ENCODE measurements around the gene NADSYN1. TPM values are rescaled to one million over a fixed set of nuclear protein-coding genes. Genes with fewer than 3 reads are reported as not detected.
"Not testable (repeated sequence)": the region's sequence is repeated elsewhere in the genome, so short reads cannot be mapped to it uniquely, and the experiment has no call there.

Gene NADSYN1
- total RNA-seq, 6 donors from 2014 or later, result 46.8 to 248 (median 79.5) TPM

DNA sequence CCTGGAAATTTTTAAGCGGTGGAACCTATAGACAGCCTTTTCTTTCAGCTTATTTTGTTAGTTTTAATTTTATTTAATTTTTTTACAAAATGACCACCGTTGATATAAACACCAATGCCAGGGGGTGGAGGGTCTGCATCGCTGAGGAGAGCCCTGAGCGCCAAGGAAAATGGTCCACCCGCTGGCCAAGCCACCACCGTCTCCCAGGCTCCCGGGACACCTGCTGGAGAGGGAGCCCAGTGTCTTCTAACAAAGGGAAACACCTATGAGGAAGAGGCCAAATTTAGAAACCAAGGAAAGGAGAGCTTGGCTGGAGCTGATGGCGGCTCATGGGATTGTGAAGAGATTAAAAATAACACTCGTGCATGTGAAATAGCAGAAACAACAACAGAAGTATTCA, 84.5 kb downstream of the NADSYN1 start:
- no peak overlapping the region for H3K4me3 ChIP-seq

DNA sequence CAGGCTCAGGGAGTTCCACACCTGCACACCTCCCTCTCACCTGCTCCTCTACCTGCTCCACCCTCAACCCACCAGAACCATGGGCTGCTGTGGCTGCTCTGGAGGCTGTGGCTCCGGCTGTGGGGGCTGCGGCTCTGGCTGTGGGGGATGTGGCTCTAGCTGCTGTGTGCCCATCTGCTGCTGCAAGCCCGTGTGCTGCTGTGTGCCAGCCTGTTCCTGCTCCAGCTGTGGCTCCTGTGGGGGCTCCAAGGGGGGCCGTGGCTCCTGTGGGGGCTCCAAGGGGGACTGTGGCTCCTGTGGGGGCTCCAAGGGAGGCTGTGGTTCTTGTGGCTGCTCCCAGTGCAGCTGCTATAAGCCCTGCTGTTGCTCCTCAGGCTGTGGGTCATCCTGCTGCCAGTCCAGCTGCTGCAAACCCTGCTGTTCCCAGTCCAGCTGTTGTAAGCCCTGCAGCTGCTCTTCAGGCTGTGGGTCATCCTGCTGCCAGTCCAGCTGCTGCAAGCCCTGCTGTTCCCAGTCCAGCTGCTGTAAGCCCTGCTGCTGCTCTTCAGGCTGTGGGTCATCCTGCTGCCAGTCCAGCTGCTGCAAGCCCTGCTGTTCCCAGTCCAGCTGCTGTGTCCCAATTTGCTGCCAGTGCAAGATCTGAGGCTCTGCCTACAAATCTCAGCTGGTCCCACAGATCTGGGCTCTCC, 85.1 kb downstream of the NADSYN1 start, which contains the start of gene KRTAP5-8:
Gene KRTAP5-8, plus strand, starts transcription at position 49 of the 689 bp plus-strand sequence. Its CDS starts 31 bp downstream, at position 80.
- H3K27ac ChIP-seq; H3K4me1 ChIP-seq; H3K36me3 ChIP-seq; H3K9me3 ChIP-seq; H3K27me3 ChIP-seq; H3K4me3 ChIP-seq; ATAC-seq (ENCODE audit: low FRiP score in 2 of 2): not testable (repeated sequence)
- 60% methylated on average over 1 of the region's 4 CpGs; no CpG with 5 or more reads in 1 of the 2 donors for WGBS, 2 donors
- peak in 1 of 2 donors; percentile 50 for DNase-seq

More for the DNA sequence above, 84.5 kb downstream of the NADSYN1 start:
- no peaks in the 10 kb centered on the region for H3K4me1 ChIP-seq
- DNase-seq (no peak), ATAC-seq (ENCODE audit: low FRiP score in 2 of 2) (no peak)
- TF ChIP-seq, protein P1, sequence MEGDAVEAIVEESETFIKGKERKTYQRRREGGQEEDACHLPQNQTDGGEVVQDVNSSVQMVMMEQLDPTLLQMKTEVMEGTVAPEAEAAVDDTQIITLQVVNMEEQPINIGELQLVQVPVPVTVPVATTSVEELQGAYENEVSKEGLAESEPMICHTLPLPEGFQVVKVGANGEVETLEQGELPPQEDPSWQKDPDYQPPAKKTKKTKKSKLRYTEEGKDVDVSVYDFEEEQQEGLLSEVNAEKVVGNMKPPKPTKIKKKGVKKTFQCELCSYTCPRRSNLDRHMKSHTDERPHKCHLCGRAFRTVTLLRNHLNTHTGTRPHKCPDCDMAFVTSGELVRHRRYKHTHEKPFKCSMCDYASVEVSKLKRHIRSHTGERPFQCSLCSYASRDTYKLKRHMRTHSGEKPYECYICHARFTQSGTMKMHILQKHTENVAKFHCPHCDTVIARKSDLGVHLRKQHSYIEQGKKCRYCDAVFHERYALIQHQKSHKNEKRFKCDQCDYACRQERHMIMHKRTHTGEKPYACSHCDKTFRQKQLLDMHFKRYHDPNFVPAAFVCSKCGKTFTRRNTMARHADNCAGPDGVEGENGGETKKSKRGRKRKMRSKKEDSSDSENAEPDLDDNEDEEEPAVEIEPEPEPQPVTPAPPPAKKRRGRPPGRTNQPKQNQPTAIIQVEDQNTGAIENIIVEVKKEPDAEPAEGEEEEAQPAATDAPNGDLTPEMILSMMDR (IDR thresholded peaks at IDR 0.05), result no peak
- TF ChIP-seq POLR2AphosphoS5 (IDR thresholded peaks at IDR 0.05) (no peak), EP300 (IDR thresholded peaks at IDR 0.05) (no peak), POLR2A (IDR thresholded peaks at IDR 0.05) (no peak)
- H3K9me3 ChIP-seq, result no peaks in the 10 kb centered on the region
- no peaks in the 10 kb centered on the region for H3K27me3 ChIP-seq
- H3K27ac ChIP-seq, result no peak overlapping the region
- 88 to 93% methylated on average over 9 of the region's 9 CpGs for WGBS, 2 donors
- no peaks in the 10 kb centered on the region for H3K36me3 ChIP-seq

DNA sequence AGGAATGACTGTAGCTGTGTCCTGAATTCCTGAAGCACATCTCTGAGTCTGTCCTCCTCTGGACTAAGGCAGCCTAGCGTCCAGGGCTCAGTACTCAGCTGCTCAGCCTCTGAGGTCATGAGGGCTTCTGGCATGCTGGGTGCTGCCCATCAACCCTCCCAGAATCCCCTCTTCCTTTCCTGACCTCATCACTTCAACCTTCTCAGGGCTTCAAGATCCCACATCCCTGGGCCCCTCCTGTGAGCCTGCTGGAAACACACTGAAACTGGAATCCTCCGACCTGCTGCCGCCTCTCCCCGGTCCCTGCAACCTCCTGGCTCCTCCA, 85.6 kb downstream of the NADSYN1 start:
- TF ChIP-seq, protein P1 (IDR thresholded peaks at IDR 0.05), result no peak
- TF ChIP-seq POLR2A (IDR thresholded peaks at IDR 0.05) (no peak), POLR2AphosphoS5 (IDR thresholded peaks at IDR 0.05) (no peak), EP300 (IDR thresholded peaks at IDR 0.05) (no peak)
- no peaks in the 10 kb centered on the region for H3K27me3 ChIP-seq
- peak in 1 of 2 donors; percentile 11 for ATAC-seq (ENCODE audit: low FRiP score in 2 of 2)
- H3K4me3 ChIP-seq, result no peak overlapping the region
- H3K36me3 ChIP-seq, result no peaks in the 10 kb centered on the region
- H3K27ac ChIP-seq, result no peak overlapping the region
- H3K4me1 ChIP-seq, result no peaks in the 10 kb centered on the region
- WGBS, 2 donors, result 88 to 95% methylated on average over 4 of the region's 4 CpGs
- H3K9me3 ChIP-seq, result no peaks in the 10 kb centered on the region
- no peak for DNase-seq

DNA sequence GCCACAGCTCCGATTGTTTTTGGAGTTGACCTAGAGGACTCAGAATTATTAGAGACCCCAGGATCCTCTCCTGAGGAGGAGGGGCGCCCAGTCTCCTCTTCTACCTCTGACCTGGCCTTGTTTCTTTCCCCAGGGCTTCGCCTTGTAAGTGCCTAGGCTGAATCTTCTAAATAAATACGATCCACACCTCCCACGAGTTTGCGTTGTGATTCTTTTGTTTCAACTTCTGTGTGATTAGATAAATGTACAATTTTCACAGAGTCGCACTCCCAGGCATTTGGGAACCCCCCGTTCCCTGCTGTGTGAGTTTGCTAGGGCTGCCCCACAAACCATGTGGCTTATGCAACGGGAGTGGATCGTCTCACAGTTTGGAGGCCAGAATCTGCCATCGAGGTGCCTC, 86.0 kb downstream of the NADSYN1 start:
- 82 to 86% methylated on average over 11 of the region's 11 CpGs for WGBS, 2 donors
- DNase-seq, result no peak
- H3K4me1 ChIP-seq, result no peaks in the 10 kb centered on the region
- no peaks in the 10 kb centered on the region for H3K36me3 ChIP-seq
- no peak overlapping the region for H3K27ac ChIP-seq
- H3K27me3 ChIP-seq, result no peaks in the 10 kb centered on the region
- no peaks in the 10 kb centered on the region for H3K9me3 ChIP-seq
- no peak for ATAC-seq (ENCODE audit: low FRiP score in 2 of 2)
- TF ChIP-seq EP300 (IDR thresholded peaks at IDR 0.05) (no peak), POLR2A (IDR thresholded peaks at IDR 0.05) (no peak), POLR2AphosphoS5 (IDR thresholded peaks at IDR 0.05) (no peak)
- TF ChIP-seq, protein P1 (IDR thresholded peaks at IDR 0.05), result no peak
- H3K4me3 ChIP-seq, result no peak overlapping the region

DNA sequence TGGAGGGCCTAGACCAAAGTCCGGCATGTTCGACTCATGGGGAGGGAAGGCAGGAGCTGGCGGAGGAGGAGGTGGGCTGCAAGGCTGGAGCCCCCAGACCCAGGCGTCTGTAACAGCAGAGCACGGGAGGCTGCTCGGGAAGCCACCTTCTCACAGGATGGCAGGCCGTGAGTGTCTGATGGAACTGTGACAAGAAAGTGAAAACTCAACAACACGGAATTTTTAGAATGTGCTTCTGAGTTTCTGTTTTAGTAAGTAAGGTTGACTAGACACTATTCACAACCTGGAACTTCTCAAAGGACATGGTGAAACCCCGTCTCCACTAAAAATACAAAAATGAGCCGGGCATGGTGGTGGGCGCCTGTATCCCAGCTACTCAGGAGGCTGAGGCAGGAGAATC, 87.0 kb downstream of the NADSYN1 start:
- not testable (repeated sequence) for H3K27ac ChIP-seq; H3K4me3 ChIP-seq; ATAC-seq (ENCODE audit: low FRiP score in 2 of 2); H3K27me3 ChIP-seq; H3K9me3 ChIP-seq; H3K36me3 ChIP-seq; DNase-seq; H3K4me1 ChIP-seq
- 92 to 96% methylated on average over 11 of the region's 11 CpGs for WGBS, 2 donors

DNA sequence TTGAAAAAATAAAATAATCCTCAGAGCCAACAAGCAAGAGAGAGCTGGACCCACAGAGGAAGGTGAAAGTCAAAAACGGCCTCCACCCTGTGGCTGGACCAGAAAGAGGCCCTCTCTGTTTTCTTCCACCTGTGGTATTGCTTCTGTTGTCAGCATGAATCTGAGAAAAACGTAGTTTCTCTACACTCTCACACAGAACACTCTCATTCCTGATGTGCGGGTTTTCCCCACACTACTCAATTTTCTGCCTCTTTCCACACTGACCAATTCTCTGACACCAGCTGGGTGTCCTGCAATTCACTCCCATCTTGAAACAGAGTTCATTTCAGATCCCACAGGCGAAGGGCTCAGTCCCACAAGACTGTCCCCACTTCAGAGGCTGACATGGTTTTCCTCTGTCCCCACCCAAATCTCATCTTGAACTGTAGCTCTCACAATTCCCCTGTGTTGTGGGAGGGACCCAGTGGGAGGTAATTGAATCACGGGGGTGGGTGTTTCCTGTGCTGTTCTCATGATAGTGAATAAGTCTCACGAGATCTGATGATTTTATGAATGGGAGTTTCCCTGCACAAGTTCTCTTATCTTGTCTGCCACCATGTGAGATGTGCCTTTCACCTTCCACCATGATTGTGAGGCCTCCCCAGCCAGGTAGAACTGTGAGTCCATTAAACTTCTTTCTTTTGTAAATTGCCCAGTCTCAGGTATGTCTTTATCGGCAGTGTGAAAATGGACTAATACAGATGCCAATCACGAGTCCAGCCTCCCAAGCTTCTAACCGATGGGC, 87.7 kb downstream of the NADSYN1 start:
- not testable (repeated sequence) for DNase-seq; H3K27me3 ChIP-seq; H3K9me3 ChIP-seq; H3K27ac ChIP-seq; H3K36me3 ChIP-seq; H3K4me3 ChIP-seq; H3K4me1 ChIP-seq; ATAC-seq (ENCODE audit: low FRiP score in 2 of 2)
- 92 to 94% methylated on average over 9 of the region's 9 CpGs for WGBS, 2 donors
